ENCODE results near the gene SBK1.
"Not testable (repeated sequence)": the region's sequence is repeated elsewhere in the genome, so short reads cannot be mapped to it uniquely, and the experiment has no call there.

GRCh38 chr16:28338230-28338629, 45.9 kb downstream of the SBK1 start:
- TF ChIP-seq, protein P1, sequence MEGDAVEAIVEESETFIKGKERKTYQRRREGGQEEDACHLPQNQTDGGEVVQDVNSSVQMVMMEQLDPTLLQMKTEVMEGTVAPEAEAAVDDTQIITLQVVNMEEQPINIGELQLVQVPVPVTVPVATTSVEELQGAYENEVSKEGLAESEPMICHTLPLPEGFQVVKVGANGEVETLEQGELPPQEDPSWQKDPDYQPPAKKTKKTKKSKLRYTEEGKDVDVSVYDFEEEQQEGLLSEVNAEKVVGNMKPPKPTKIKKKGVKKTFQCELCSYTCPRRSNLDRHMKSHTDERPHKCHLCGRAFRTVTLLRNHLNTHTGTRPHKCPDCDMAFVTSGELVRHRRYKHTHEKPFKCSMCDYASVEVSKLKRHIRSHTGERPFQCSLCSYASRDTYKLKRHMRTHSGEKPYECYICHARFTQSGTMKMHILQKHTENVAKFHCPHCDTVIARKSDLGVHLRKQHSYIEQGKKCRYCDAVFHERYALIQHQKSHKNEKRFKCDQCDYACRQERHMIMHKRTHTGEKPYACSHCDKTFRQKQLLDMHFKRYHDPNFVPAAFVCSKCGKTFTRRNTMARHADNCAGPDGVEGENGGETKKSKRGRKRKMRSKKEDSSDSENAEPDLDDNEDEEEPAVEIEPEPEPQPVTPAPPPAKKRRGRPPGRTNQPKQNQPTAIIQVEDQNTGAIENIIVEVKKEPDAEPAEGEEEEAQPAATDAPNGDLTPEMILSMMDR (IDR thresholded peaks at IDR 0.05) = not testable (repeated sequence)
- TF ChIP-seq POLR2A (IDR thresholded peaks at IDR 0.05) = not testable (repeated sequence)
